OCI-LY7 (cell line): Measurements from ENCODE around the gene PROKR2. TPM values are rescaled to one million over a fixed set of nuclear protein-coding genes. Genes with fewer than 3 reads are reported as not detected.

Experiments used
- BruUV-seq: library from RNA; stranded (reverse); fragments of 400-500 nt; replicated peaks from 2 replicates; lab custom pipeline; 2021; lab: Mats Ljungman, UMichigan
- CTCF ChIA-PET: fragments of 300-600 bp; sonication (Branson Sonifier 250); formaldehyde crosslinking; loops from one replicate; lab custom pipeline; 2022; ENCODE audit warnings: antibody characterized with exemption; ENCODE audit not compliant: unreplicated experiment; lab: Charles Lee
- POLR2A ChIA-PET: fragments of 300-600 bp; sonication (Branson Sonifier 250); formaldehyde crosslinking; loops from one replicate; lab custom pipeline; 2022; ENCODE audit warnings: antibody characterized with exemption; lab: Charles Lee
- DNase-seq: peaks from one replicate; pipeline ENCODE4 v3.0.0-alpha.2; 2015; ENCODE audit warnings: low spot score
- H2AFZ ChIP-seq: fragments of 200-600 bp; sonication (generic), shearing (Covaris generic); 2 replicates; pipeline ENCODE4 v1.6.1; 2014; ENCODE audit warnings: mild to moderate bottlenecking, antibody characterized with exemption, low read length, moderate library complexity
- H3K27ac ChIP-seq: fragments of 200-600 bp; sonication (generic); 2 replicates; pipeline ENCODE4 v1.5.1; 2014; ENCODE audit warnings: mixed run types, low read depth, mild to moderate bottlenecking, moderate library complexity, low read length, inconsistent platforms; ENCODE audit not compliant: poor library complexity, severe bottlenecking
- H3K36me3 ChIP-seq: fragments of 200-600 bp; sonication (generic); 2 replicates; pipeline ENCODE4 v1.6.1; 2014; ENCODE audit warnings: mild to moderate bottlenecking, antibody characterized with exemption, low read length, moderate library complexity, mixed read lengths; ENCODE audit not compliant: insufficient read depth
- H3K4me1 ChIP-seq: fragments of 200-600 bp; sonication (generic); 2 replicates; pipeline ENCODE4 v1.5.1; 2014; ENCODE audit warnings: mild to moderate bottlenecking, low read length; ENCODE audit not compliant: insufficient read depth, poor library complexity, severe bottlenecking
- H3K4me2 ChIP-seq: fragments of 200-600 bp; sonication (generic); 2 replicates; pipeline ENCODE4 v1.6.1; 2014; ENCODE audit warnings: mild to moderate bottlenecking, low read length
- H3K4me3 ChIP-seq: fragments of 200-600 bp; sonication (generic); 2 replicates; pipeline ENCODE4 v1.5.1; 2014; ENCODE audit warnings: mild to moderate bottlenecking, low read depth, low read length; ENCODE audit not compliant: poor library complexity, severe bottlenecking
- H3K79me2 ChIP-seq: fragments of 200-600 bp; sonication (generic); 2 replicates; pipeline ENCODE4 v1.6.1; 2016; ENCODE audit warnings: low read depth, mild to moderate bottlenecking, low read length, moderate library complexity, mixed read lengths; ENCODE audit not compliant: insufficient read depth
- H3K9me2 ChIP-seq: fragments of 200-600 bp; sonication (generic); 2 replicates; pipeline ENCODE4 v1.6.1; 2016; ENCODE audit warnings: mild to moderate bottlenecking, low read length, mixed read lengths; ENCODE audit not compliant: insufficient read depth
- H3K9me3 ChIP-seq: fragments of 200-600 bp; sonication (generic); 2 replicates; pipeline ENCODE4 v1.6.1; 2014; ENCODE audit warnings: mild to moderate bottlenecking, mixed run types, low read length, mixed read lengths
- H4K20me1 ChIP-seq: fragments of 200-600 bp; sonication (generic); 2 replicates; pipeline ENCODE4 v1.6.1; 2014; ENCODE audit warnings: mild to moderate bottlenecking, antibody characterized with exemption, low read length, moderate library complexity, mixed read lengths; ENCODE audit not compliant: insufficient read depth
- CTCF ChIP-seq: fragments of 200-600 bp; sonication (generic); conservative IDR thresholded peaks from 2 replicates; pipeline ENCODE4 v1.5.1; 2014; ENCODE audit warnings: mild to moderate bottlenecking, antibody characterized with exemption, low read length, moderate library complexity, mixed read lengths
- EZH2phosphoT487 ChIP-seq: fragments of 200-600 bp; sonication (generic); IDR thresholded peaks from 2 replicates; pipeline ENCODE4 v1.6.1; 2018; ENCODE audit warnings: low read depth, borderline replicate concordance, mild to moderate bottlenecking, mixed run types, antibody characterized with exemption, low read length, moderate library complexity, mixed read lengths
- intact Hi-C: fragments of 100-400 bp; cut with micrococcal nuclease; formaldehyde crosslinking; loops from one replicate; pipeline ENCODE4 v1.10.0; 2022; ENCODE audit not compliant: unreplicated experiment
- total RNA-seq, 2 experiments: library from RNA; depleted of rRNA in 1 of 2; stranded (reverse); fragments of >200 nt in 1 of 2; shearing (Covaris generic) in 1 of 2; gene quantifications; 2 replicates each; pipeline ENCODE4 v1.2.3, GENCODE V29; 2014 to 2022

The PROKR2 gene
- total RNA-seq, 2 experiments from 2014 or later, result not detected

DNA sequence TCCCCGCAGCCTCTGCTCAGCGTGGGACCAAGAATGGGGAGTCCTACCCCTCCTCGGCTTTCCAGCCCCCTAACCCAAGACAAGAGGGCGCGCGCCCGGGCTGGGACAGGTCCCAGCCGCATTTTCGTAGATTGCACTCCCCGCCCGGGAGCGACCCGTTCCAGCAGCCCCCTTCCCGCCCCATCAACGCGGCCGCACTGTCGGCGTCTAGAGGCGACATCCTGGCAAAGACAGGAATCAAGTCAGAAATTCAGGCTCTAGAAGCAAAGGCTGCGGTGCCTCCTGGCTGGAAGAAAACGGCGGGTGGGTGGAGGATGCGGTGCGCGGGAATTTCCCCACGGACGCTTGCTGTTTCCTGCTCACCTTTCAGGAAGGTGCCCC is 957 bp downstream of the PROKR2 start:
- Histone ChIP-seq H3K4me1 (no peaks in the 10 kb centered on the region), H2AFZ (no peak overlapping the region), H3K9me3 (no peaks in the 10 kb centered on the region), H3K4me2 (no peak overlapping the region), H3K36me3 (no peaks in the 10 kb centered on the region), H3K27ac (no peak overlapping the region), H3K4me3 (no peak overlapping the region), H3K9me2 (no peaks in the 10 kb centered on the region), H4K20me1 (no peaks in the 10 kb centered on the region), H3K79me2 (no peaks in the 10 kb centered on the region)
- ChIA-PET POLR2A (no interaction called here), CTCF (no interaction called here)
- no TSS peak for BruUV-seq
- DNase-seq, result no peak
- intact Hi-C loops, result no loop called here
- no peak for TF ChIP-seq EZH2phosphoT487
- no peak for TF ChIP-seq CTCF

DNA sequence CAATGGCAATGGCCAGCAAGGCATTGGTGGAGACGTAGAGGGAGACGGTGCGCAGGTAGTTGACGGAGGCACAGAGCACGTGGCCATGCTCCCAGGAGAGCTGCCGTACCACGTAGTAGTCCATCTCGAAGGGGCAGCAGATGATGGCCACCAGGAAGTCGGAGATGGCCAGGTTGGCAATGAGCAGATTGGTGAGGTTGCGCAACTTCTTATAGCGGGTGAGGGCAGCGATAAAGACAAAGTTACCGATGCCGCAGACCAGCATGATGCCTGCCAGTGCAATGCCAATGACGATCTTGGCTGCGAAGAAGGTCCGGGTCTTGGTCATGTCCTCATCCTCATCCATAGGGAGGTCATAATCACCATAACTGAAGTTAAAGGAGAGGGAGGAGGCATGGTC is 2.8 kb downstream of the PROKR2 start:
- no peaks in the 10 kb centered on the region for H3K9me2 ChIP-seq
- no peak overlapping the region for H2AFZ ChIP-seq
- H3K4me3 ChIP-seq, result no peak overlapping the region
- no peaks in the 10 kb centered on the region for H3K9me3 ChIP-seq
- intact Hi-C loops, result no loop called here
- POLR2A ChIA-PET, result no interaction called here
- H3K4me2 ChIP-seq, result no peak overlapping the region
- H4K20me1 ChIP-seq, result no peaks in the 10 kb centered on the region
- H3K79me2 ChIP-seq, result no peaks in the 10 kb centered on the region
- TF ChIP-seq EZH2phosphoT487, result no peak
- no peak for TF ChIP-seq CTCF
- H3K36me3 ChIP-seq, result no peaks in the 10 kb centered on the region
- DNase-seq, result no peak
- no peaks in the 10 kb centered on the region for H3K4me1 ChIP-seq
- no TSS peak for BruUV-seq
- CTCF ChIA-PET, result no interaction called here
- H3K27ac ChIP-seq, result no peak overlapping the region

- Histone ChIP-seq H3K4me2 (no peak overlapping the region), H3K27ac (no peak overlapping the region), H2AFZ (no peak overlapping the region), H3K79me2 (no peaks in the 10 kb centered on the region), H3K36me3 (no peaks in the 10 kb centered on the region), H4K20me1 (no peaks in the 10 kb centered on the region), H3K9me3 (no peaks in the 10 kb centered on the region), H3K9me2 (no peaks in the 10 kb centered on the region), H3K4me1 (no peaks in the 10 kb centered on the region), H3K4me3 (no peak overlapping the region)
- no peak for DNase-seq
- POLR2A ChIA-PET, result no interaction called here
- intact Hi-C loops, result no loop called here
- TF ChIP-seq CTCF, result no peak
- TF ChIP-seq EZH2phosphoT487, result no peak
- no TSS peak for BruUV-seq
- CTCF ChIA-PET, result no interaction called here
Measured at GRCh38 chr20:5312518-5312917, 4.2 kb downstream of the PROKR2 start.
